GM12878 (cell line): Measurements from ENCODE around the gene KIAA1671. TPM values are rescaled to one million over a fixed set of nuclear protein-coding genes. Genes with fewer than 3 reads are reported as not detected.

Experiments
- ATAC-seq: fragments of 200-7000 bp; cut with Tn5 transposase; 3 replicates; pipeline ENCODE4 v1.9.1; 2020; ENCODE audit warnings: mild to moderate bottlenecking, moderate library complexity
- BruUV-seq: library from RNA; stranded (reverse); fragments of 400-500 nt; replicated peaks from 2 replicates; lab custom pipeline; 2021; lab: Mats Ljungman, UMichigan
- CTCF ChIA-PET: fragments of 300-600 bp; sonication (Branson Sonifier 250); formaldehyde crosslinking; extraction: SDS; loops from one replicate; lab custom pipeline; 2021; ENCODE audit warnings: inconsistent platforms; lab: Yijun Ruan, JAX
- POLR2A ChIA-PET: fragments of 350-600 bp; formaldehyde crosslinking; extraction: SDS; loops from one replicate; lab custom pipeline; 2021; ENCODE audit warnings: inconsistent platforms; lab: Charles Lee
- RAD21 ChIA-PET: fragments of 300-600 bp; sonication (Branson Sonifier 250); formaldehyde crosslinking; loops from one replicate; lab custom pipeline; 2023; ENCODE audit warnings: antibody characterized with exemption; ENCODE audit not compliant: unreplicated experiment; lab: Charles Lee
- SMC1A ChIA-PET: fragments of 300-600 bp; sonication (Branson Sonifier 250); formaldehyde crosslinking; loops from one replicate; lab custom pipeline; 2023; ENCODE audit not compliant: unreplicated experiment, uncharacterized antibody; lab: Charles Lee
- DNase-seq: peaks from one replicate; pipeline ENCODE4 v3.0.0-alpha.2; 2011; ENCODE audit warnings: low read depth, low spot score
- FAIRE-seq: peaks from 3 replicates; lab custom pipeline; 2011; peaks lifted over from hg19 to GRCh38; lab: Jason Lieb, UNC
- H2AFZ ChIP-seq: 2 replicates; pipeline ENCODE4 v1.6.0; 2011; ENCODE audit warnings: low read depth, low read length, control low read depth; ENCODE audit not compliant: control insufficient read depth
- H3K27ac ChIP-seq: 2 replicates; pipeline ENCODE4 v1.5.1; 2011; ENCODE audit warnings: control low read depth; ENCODE audit not compliant: control insufficient read depth, insufficient read depth
- H3K27me3 ChIP-seq, 2 experiments: replicated peaks in 1 of 2; 2 replicates each; pipeline versions ENCODE4 v1.6.0 to v1.6.1; 2011; ENCODE audit warnings: low read length in 1 of 2; ENCODE audit not compliant: control insufficient read depth in 2 of 2, insufficient read depth in 2 of 2
- H3K36me3 ChIP-seq, 2 experiments: 2 replicates each; pipeline ENCODE4 v1.5.1; 2011; ENCODE audit warnings: low read length in 1 of 2; ENCODE audit not compliant: control insufficient read depth in 2 of 2, insufficient read depth in 2 of 2
- H3K4me1 ChIP-seq: 2 replicates; pipeline ENCODE4 v1.6.1; 2011; ENCODE audit warnings: mild to moderate bottlenecking, low read length, moderate library complexity, mixed read lengths; ENCODE audit not compliant: control insufficient read depth, insufficient read depth
- H3K4me2 ChIP-seq: 2 replicates; pipeline ENCODE4 v1.6.0; 2011; ENCODE audit warnings: control low read depth; ENCODE audit not compliant: control insufficient read depth, insufficient read depth
- H3K4me3 ChIP-seq: fragments of 200-600 bp; sonication (generic); 2 replicates; pipeline ENCODE4 v1.5.1; 2016
- H3K79me2 ChIP-seq: 2 replicates; pipeline ENCODE4 v1.6.0; 2011; ENCODE audit warnings: low read length; ENCODE audit not compliant: control insufficient read depth, insufficient read depth
- H3K9ac ChIP-seq: 2 replicates; pipeline ENCODE4 v1.8.0; 2011; ENCODE audit warnings: low read length, control low read depth, mixed read lengths; ENCODE audit not compliant: control insufficient read depth, insufficient read depth
- H3K9me3 ChIP-seq: replicated peaks from 3 replicates; pipeline ENCODE4 v1.5.1; 2011; ENCODE audit warnings: mild to moderate bottlenecking, low read length; ENCODE audit not compliant: control insufficient read depth, insufficient read depth
- H4K20me1 ChIP-seq: 2 replicates; pipeline ENCODE4 v1.6.0; 2011; ENCODE audit not compliant: control insufficient read depth, insufficient read depth
- BCL11A ChIP-seq: IDR thresholded peaks from 2 replicates; pipeline ENCODE4 v1.6.1; 2011; ENCODE audit warnings: low read depth, low read length
- ELK1 ChIP-seq: IDR thresholded peaks from 2 replicates; pipeline ENCODE4 v1.6.1; 2012; ENCODE audit warnings: low read depth, low read length, improper control_type of control experiment
- FOXK2 ChIP-seq: fragments of 450-650 bp; IDR thresholded peaks from 2 replicates; pipeline ENCODE4 v1.6.1; 2017; ENCODE audit warnings: mild to moderate bottlenecking, moderate library complexity
- FOXM1 ChIP-seq: IDR thresholded peaks from 2 replicates; pipeline ENCODE4 v1.6.1; 2012; ENCODE audit warnings: low read depth, mild to moderate bottlenecking, inconsistent platforms, low read length, moderate library complexity
- NBN ChIP-seq: fragments of 450-650 bp; IDR thresholded peaks from 2 replicates; pipeline ENCODE4 v1.6.1; 2016
- PAX8 ChIP-seq: fragments of 450-650 bp; IDR thresholded peaks from 2 replicates; pipeline ENCODE4 v1.6.1; 2017; ENCODE audit warnings: mild to moderate bottlenecking, moderate library complexity
- RAD51 ChIP-seq: fragments of 450-650 bp; IDR thresholded peaks from 2 replicates; pipeline ENCODE4 v1.6.1; 2016; ENCODE audit warnings: moderate library complexity, mild to moderate bottlenecking, inconsistent platforms
- RELA ChIP-seq: fragments of 450-650 bp; IDR thresholded peaks from 2 replicates; pipeline ENCODE4 v1.8.0; 2014; ENCODE audit warnings: borderline replicate concordance; ENCODE audit not compliant: partially characterized antibody
- SIN3A ChIP-seq: IDR thresholded peaks from 2 replicates; pipeline ENCODE4 v1.6.1; 2012; ENCODE audit warnings: low read depth, low read length, improper control_type of control experiment
- SMAD5 ChIP-seq: IDR thresholded peaks from 2 replicates; pipeline ENCODE4 v1.6.1; 2016; ENCODE audit warnings: antibody characterized with exemption, low read depth
- SRF ChIP-seq, 2 experiments: IDR thresholded peaks; 2 replicates each; pipeline ENCODE4 v1.6.1; 2011; ENCODE audit warnings: low read depth in 2 of 2, low read length in 2 of 2, mild to moderate bottlenecking in 1 of 2, moderate library complexity in 1 of 2
- SUPT20H ChIP-seq: IDR thresholded peaks from 2 replicates; pipeline ENCODE4 v1.6.1; 2011; ENCODE audit warnings: low read depth, mild to moderate bottlenecking, low read length, moderate library complexity, borderline replicate concordance; ENCODE audit not compliant: control insufficient read depth
- ZZZ3 ChIP-seq: IDR thresholded peaks from 2 replicates; pipeline ENCODE4 v1.6.1; 2011; ENCODE audit warnings: low read depth; ENCODE audit not compliant: control insufficient read depth, insufficient read length
- WGBS: methylation state at CpG from one replicate; pipeline ENCODE4 v1.1.6; 2016; ENCODE audit warnings: low lambda C conversion rate; ENCODE audit not compliant: insufficient replicate concordance, insufficient coverage; ENCODE audit errors: missing lambda C conversion rate; 5-methylcytosine and 5-hydroxymethylcytosine counted together
- in situ Hi-C: fragments of 300-500 bp; cut with MboI; formaldehyde crosslinking; loops from 9 replicates; pipeline ENCODE4 v1.14.3; 2018; ENCODE audit warnings: mixed read lengths
- intact Hi-C: fragments of 100-400 bp; cut with micrococcal nuclease; formaldehyde crosslinking; loops from one replicate; pipeline ENCODE4 v1.14.2; 2022; ENCODE audit not compliant: unreplicated experiment
- polyA plus RNA-seq, 11 experiments: library from polyadenylated mRNA; depleted of rRNA in 4 of 11; unstranded in 6 of 11; stranded (reverse) in 5 of 11; fragments of >200 nt; fragmentation: Nextera tagmentation in 4 of 11; fragmentation: Illumina TruSeq in 1 of 11; extraction: Ambion mirVana in 4 of 11; extraction: Trizol in 1 of 11; gene quantifications; 1 replicate in 1 of 11; 2 replicates in 10 of 11; pipeline versions ENCODE4 v1.2.1 to v1.2.3, GENCODE V29; 2011 to 2016; ENCODE audit warnings: inconsistent platforms in 2 of 11, missing spikeins in 2 of 11, low read depth in 1 of 11
- total RNA-seq, 4 experiments: library from RNA; depleted of rRNA in 3 of 4; stranded (reverse); fragments of >200 nt in 3 of 4; fragmentation: Illumina TruSeq in 1 of 4; extraction: Trizol in 1 of 4; gene quantifications; 2 replicates each; pipeline versions ENCODE4 v1.2.1 to v1.2.3, GENCODE V29; 2013 to 2021
- TF ChIP-seq, protein P1 (sequence below): fragments of 450-650 bp; IDR thresholded peaks from 2 replicates; pipeline ENCODE4 v1.6.1; 2016; ENCODE audit warnings: mild to moderate bottlenecking, moderate library complexity, borderline replicate concordance
- TF ChIP-seq, protein P2 (sequence below): fragments of 450-650 bp; IDR thresholded peaks from 2 replicates; pipeline ENCODE4 v1.6.1; 2017; ENCODE audit warnings: mild to moderate bottlenecking, low read depth, inconsistent platforms; ENCODE audit not compliant: poor library complexity, severe bottlenecking
- TF ChIP-seq, protein P3 (sequence below): IDR thresholded peaks from 2 replicates; pipeline ENCODE4 v1.6.1; 2011; ENCODE audit warnings: low read depth, mild to moderate bottlenecking, low read length, moderate library complexity, borderline replicate concordance; ENCODE audit errors: extremely low read depth

KIAA1671 gene
- total and polyA plus RNA-seq, 10 of the 15 experiments (the other 5 are each of a cell fraction or from before 2014, with no cell fraction given): 0.05 to 2.7 (median 0.33) TPM

- 0% methylated on average over 2 of the region's 2 CpGs for WGBS
- in situ Hi-C loops: no loop called here
- H3K27ac ChIP-seq: no peak overlapping the region
- H3K4me2 ChIP-seq: no peak overlapping the region
- H3K9ac ChIP-seq: no peak overlapping the region
- no peaks in the 10 kb centered on the region; a peak in 3 of 4 replicates for H3K27me3 ChIP-seq
- no TSS peak for BruUV-seq
- DNase-seq (no peak), FAIRE-seq (no peak), ATAC-seq (no peak)
- intact Hi-C loops: no loop called here
- H3K79me2 ChIP-seq: no peaks in the 10 kb centered on the region
- no peak overlapping the region for H2AFZ ChIP-seq
- no peaks in the 10 kb centered on the region for H3K4me1 ChIP-seq
- H4K20me1 ChIP-seq: no peaks in the 10 kb centered on the region
- no peaks in the 10 kb centered on the region for H3K36me3 ChIP-seq
- RAD21 ChIA-PET: no interaction called here
- no peak overlapping the region for H3K4me3 ChIP-seq
- POLR2A ChIA-PET: no interaction called here
- CTCF ChIA-PET: no interaction called here
- SMC1A ChIA-PET: no interaction called here
- H3K9me3 ChIP-seq: no peaks in the 10 kb centered on the region
- TF ChIP-seq, protein P1, sequence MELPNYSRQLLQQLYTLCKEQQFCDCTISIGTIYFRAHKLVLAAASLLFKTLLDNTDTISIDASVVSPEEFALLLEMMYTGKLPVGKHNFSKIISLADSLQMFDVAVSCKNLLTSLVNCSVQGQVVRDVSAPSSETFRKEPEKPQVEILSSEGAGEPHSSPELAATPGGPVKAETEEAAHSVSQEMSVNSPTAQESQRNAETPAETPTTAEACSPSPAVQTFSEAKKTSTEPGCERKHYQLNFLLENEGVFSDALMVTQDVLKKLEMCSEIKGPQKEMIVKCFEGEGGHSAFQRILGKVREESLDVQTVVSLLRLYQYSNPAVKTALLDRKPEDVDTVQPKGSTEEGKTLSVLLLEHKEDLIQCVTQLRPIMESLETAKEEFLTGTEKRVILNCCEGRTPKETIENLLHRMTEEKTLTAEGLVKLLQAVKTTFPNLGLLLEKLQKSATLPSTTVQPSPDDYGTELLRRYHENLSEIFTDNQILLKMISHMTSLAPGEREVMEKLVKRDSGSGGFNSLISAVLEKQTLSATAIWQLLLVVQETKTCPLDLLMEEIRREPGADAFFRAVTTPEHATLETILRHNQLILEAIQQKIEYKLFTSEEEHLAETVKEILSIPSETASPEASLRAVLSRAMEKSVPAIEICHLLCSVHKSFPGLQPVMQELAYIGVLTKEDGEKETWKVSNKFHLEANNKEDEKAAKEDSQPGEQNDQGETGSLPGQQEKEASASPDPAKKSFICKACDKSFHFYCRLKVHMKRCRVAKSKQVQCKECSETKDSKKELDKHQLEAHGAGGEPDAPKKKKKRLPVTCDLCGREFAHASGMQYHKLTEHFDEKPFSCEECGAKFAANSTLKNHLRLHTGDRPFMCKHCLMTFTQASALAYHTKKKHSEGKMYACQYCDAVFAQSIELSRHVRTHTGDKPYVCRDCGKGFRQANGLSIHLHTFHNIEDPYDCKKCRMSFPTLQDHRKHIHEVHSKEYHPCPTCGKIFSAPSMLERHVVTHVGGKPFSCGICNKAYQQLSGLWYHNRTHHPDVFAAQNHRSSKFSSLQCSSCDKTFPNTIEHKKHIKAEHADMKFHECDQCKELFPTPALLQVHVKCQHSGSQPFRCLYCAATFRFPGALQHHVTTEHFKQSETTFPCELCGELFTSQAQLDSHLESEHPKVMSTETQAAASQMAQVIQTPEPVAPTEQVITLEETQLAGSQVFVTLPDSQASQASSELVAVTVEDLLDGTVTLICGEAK: no peak
- no peak for TF ChIP-seq RELA
- no peak for TF ChIP-seq SRF (IDR thresholded peaks at IDR 0.05; ENCODE audit: low read depth in 2 of 2, low read length in 2 of 2)
- TF ChIP-seq, protein P2, sequence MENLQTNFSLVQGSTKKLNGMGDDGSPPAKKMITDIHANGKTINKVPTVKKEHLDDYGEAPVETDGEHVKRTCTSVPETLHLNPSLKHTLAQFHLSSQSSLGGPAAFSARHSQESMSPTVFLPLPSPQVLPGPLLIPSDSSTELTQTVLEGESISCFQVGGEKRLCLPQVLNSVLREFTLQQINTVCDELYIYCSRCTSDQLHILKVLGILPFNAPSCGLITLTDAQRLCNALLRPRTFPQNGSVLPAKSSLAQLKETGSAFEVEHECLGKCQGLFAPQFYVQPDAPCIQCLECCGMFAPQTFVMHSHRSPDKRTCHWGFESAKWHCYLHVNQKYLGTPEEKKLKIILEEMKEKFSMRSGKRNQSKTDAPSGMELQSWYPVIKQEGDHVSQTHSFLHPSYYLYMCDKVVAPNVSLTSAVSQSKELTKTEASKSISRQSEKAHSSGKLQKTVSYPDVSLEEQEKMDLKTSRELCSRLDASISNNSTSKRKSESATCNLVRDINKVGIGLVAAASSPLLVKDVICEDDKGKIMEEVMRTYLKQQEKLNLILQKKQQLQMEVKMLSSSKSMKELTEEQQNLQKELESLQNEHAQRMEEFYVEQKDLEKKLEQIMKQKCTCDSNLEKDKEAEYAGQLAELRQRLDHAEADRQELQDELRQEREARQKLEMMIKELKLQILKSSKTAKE: no peak
- TF ChIP-seq ZZZ3: no peak
- TF ChIP-seq FOXM1: no peak
- TF ChIP-seq, protein P3, sequence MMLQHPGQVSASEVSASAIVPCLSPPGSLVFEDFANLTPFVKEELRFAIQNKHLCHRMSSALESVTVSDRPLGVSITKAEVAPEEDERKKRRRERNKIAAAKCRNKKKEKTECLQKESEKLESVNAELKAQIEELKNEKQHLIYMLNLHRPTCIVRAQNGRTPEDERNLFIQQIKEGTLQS: no peak
- no peak for TF ChIP-seq BCL11A
- TF ChIP-seq SMAD5: no peak
- TF ChIP-seq PAX8: no peak
- no peak for TF ChIP-seq SIN3A
- no peak for TF ChIP-seq FOXK2
- no peak for TF ChIP-seq SUPT20H
- TF ChIP-seq ELK1: no peak
- no peak for TF ChIP-seq NBN
- TF ChIP-seq RAD51: no peak
Observed at GRCh38 chr22:25045159-25045558, 92.6 kb downstream of the KIAA1671 start.
